HG02870 (cell line): ENCODE results near the gene SLC22A24.
"Not testable (repeated sequence)": the region's sequence is repeated elsewhere in the genome, so short reads cannot be mapped to it uniquely, and the experiment has no call there.

Source experiments
- ATAC-seq: cut with Tn5 transposase; IDR thresholded peaks from one replicate; pipeline ENCODE4 v1.9.1; 2021; ENCODE audit warnings: mild to moderate bottlenecking, moderate library complexity; ENCODE audit not compliant: unreplicated experiment

SLC22A24 gene

GRCh38 chr11:63144121-63144520, at the start of gene SLC22A24:
SLC22A24 (minus strand) TSS chr11:63144221; CDS start chr11:63143779, 442 bp downstream.
- no peak for ATAC-seq

GRCh38 chr11:63180536-63180935, 36.5 kb upstream of the SLC22A24 start:
- ATAC-seq: no peak

- ATAC-seq: no peak
Observed at GRCh38 chr11:63179432-63180041, 35.5 kb upstream of the SLC22A24 start.

GRCh38 chr11:63177872-63178271, 33.9 kb upstream of the SLC22A24 start:
- no peak for ATAC-seq

GRCh38 chr11:63165706-63166310, 21.8 kb upstream of the SLC22A24 start:
- ATAC-seq: no peak

GRCh38 chr11:63155794-63156193, 11.8 kb upstream of the SLC22A24 start:
- ATAC-seq: no peak

- ATAC-seq: no peak
Observed at GRCh38 chr11:63146581-63146980, 2.6 kb upstream of the SLC22A24 start.

- no peak for ATAC-seq
Observed at GRCh38 chr11:63142459-63142858, 1.6 kb downstream of the SLC22A24 start.

GRCh38 chr11:63132985-63133775, 10.8 kb downstream of the SLC22A24 start:
- ATAC-seq: no peak

- ATAC-seq: no peak
Observed at GRCh38 chr11:63099555-63099954, 44.5 kb downstream of the SLC22A24 start.

GRCh38 chr11:63080682-63081081, 63.3 kb downstream of the SLC22A24 start:
- ATAC-seq: no peak

- not testable (repeated sequence) for ATAC-seq
Observed at GRCh38 chr11:63046203-63046602, 97.8 kb downstream of the SLC22A24 start.

- ATAC-seq: no peak
Observed at GRCh38 chr11:63042596-63042995, 101.4 kb downstream of the SLC22A24 start.

- ATAC-seq: no peak
Observed at GRCh38 chr11:63032457-63032856, 111.6 kb downstream of the SLC22A24 start.
